Measurements from ENCODE around the gene NOL4.

NOL4 gene

DNA sequence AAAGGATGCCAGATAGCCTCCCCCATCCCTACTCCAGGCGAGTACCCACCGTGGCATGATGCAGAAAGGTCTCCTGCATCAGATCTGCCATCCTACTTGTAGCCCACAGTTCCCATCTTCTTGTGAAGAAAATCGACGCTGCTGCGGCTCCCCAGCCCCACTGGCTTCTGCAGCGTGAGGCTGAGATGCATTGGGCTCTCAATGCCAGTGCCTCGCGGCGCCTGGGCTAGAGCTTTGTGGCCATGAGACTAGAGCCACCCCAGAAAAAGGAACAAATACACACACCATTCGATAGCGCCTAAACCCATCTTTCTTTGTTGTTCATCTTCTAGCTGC lies 2.8 kb downstream of the NOL4 start:
- Histone ChIP-seq H3K27me3 (ENCODE audit: insufficient read depth, poor library complexity, severe bottlenecking) (peaks cover 46% of the 10 kb centered on the region), H3K4me3 (replicated peaks; ENCODE audit: insufficient read depth, low read length) (no peak overlapping the region), H3K27ac (replicated peaks) (no peak overlapping the region)
- TF ChIP-seq, protein P1, sequence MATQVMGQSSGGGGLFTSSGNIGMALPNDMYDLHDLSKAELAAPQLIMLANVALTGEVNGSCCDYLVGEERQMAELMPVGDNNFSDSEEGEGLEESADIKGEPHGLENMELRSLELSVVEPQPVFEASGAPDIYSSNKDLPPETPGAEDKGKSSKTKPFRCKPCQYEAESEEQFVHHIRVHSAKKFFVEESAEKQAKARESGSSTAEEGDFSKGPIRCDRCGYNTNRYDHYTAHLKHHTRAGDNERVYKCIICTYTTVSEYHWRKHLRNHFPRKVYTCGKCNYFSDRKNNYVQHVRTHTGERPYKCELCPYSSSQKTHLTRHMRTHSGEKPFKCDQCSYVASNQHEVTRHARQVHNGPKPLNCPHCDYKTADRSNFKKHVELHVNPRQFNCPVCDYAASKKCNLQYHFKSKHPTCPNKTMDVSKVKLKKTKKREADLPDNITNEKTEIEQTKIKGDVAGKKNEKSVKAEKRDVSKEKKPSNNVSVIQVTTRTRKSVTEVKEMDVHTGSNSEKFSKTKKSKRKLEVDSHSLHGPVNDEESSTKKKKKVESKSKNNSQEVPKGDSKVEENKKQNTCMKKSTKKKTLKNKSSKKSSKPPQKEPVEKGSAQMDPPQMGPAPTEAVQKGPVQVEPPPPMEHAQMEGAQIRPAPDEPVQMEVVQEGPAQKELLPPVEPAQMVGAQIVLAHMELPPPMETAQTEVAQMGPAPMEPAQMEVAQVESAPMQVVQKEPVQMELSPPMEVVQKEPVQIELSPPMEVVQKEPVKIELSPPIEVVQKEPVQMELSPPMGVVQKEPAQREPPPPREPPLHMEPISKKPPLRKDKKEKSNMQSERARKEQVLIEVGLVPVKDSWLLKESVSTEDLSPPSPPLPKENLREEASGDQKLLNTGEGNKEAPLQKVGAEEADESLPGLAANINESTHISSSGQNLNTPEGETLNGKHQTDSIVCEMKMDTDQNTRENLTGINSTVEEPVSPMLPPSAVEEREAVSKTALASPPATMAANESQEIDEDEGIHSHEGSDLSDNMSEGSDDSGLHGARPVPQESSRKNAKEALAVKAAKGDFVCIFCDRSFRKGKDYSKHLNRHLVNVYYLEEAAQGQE (IDR thresholded peaks at IDR 0.05; ENCODE audit: insufficient replicate concordance, low read depth) = no peak
- TF ChIP-seq SPI1 (IDR thresholded peaks at IDR 0.05; ENCODE audit: borderline replicate concordance, low read depth) = no peak
- TF ChIP-seq GABPA (IDR thresholded peaks at IDR 0.05; ENCODE audit: low read depth) = no peak
- no peak for TF ChIP-seq CTCF (IDR thresholded peaks at IDR 0.05; ENCODE audit: insufficient read depth, low read length)
- no peak for TF ChIP-seq POLR2AphosphoS5 (IDR thresholded peaks at IDR 0.05; ENCODE audit: low read depth)
- no peak for DNase-seq (ENCODE audit: low read depth in 1 of 2, low spot score in 1 of 2)

DNA sequence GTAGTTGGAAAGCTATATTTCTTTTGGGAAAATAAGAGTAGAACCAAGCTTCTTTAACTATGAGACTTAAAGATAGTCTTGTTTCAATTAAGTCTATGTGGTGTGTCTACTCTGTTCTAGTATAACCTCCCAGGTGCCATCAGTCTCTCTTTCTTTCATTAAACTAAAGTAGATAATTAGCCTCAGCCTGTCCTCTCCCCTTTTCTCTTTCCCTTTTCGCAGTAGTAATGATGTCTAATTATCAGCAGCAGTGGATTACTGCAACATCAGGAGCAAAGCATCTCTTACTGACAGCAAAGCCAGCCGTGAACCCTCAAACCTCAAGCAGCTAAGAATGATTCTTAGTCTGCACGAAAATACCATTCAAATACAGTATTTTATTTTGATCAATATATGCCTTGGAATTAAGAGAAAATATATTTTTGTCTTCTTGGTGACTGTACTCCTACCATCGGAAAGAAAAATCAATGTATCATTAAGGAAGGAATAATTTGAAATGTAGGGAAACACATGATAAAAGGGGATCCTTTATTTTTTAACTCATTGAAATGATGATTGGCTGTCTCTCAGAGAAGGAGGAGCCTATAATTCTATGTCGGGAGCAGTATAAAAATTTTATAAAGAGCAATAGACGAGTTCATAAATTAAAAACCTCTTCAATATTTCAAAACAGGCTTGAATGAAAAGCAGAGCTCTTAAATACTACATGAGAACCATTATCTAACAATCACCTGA lies 4.5 kb downstream of the NOL4 start:
- DNase-seq (ENCODE audit: low read depth in 1 of 2, low spot score in 1 of 2) = no peak
- Histone ChIP-seq H3K27me3 (ENCODE audit: insufficient read depth, poor library complexity, severe bottlenecking) (peaks cover 37% of the 10 kb centered on the region), H3K4me3 (replicated peaks; ENCODE audit: insufficient read depth, low read length) (no peak overlapping the region), H3K27ac (replicated peaks) (no peak overlapping the region)
- no peak for TF ChIP-seq GABPA (IDR thresholded peaks at IDR 0.05; ENCODE audit: low read depth)
- no peak for TF ChIP-seq CTCF (IDR thresholded peaks at IDR 0.05; ENCODE audit: insufficient read depth, low read length)
- no peak for TF ChIP-seq POLR2AphosphoS5 (IDR thresholded peaks at IDR 0.05; ENCODE audit: low read depth)
- TF ChIP-seq SPI1 (IDR thresholded peaks at IDR 0.05; ENCODE audit: borderline replicate concordance, low read depth) = no peak

DNA sequence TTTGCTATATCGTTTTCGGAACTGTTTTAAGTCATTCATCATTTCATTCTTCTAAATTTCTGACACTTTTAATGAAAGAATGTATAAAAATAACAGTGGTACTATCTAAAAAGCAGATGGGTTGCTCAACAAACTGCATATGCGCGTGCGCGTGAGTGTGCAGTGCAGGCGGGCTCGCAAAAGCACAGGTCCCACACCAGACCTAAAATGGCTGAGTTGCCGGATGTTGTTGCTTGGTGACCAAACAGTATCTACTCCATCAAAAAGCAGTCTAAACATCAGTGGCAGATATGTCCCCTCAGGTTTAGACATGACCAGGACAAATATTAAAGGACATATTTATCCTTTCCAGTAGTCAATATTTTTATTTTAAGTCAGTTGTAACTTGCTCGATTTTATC lies 5.1 kb downstream of the NOL4 start:
- H3K27ac ChIP-seq (replicated peaks) = no peak overlapping the region
- no peak overlapping the region for H3K4me3 ChIP-seq (replicated peaks; ENCODE audit: insufficient read depth, low read length)
- peaks cover 35% of the 10 kb centered on the region for H3K27me3 ChIP-seq (ENCODE audit: insufficient read depth, poor library complexity, severe bottlenecking)
- no peak for DNase-seq (ENCODE audit: low read depth in 1 of 2, low spot score in 1 of 2)
- TF ChIP-seq, protein P1 (IDR thresholded peaks at IDR 0.05; ENCODE audit: insufficient replicate concordance, low read depth) = no peak
- no peak for TF ChIP-seq POLR2AphosphoS5 (IDR thresholded peaks at IDR 0.05; ENCODE audit: low read depth)
- TF ChIP-seq GABPA (IDR thresholded peaks at IDR 0.05; ENCODE audit: low read depth) = no peak
- TF ChIP-seq SPI1 (IDR thresholded peaks at IDR 0.05; ENCODE audit: borderline replicate concordance, low read depth) = no peak
- TF ChIP-seq CTCF (IDR thresholded peaks at IDR 0.05; ENCODE audit: insufficient read depth, low read length) = no peak

DNA sequence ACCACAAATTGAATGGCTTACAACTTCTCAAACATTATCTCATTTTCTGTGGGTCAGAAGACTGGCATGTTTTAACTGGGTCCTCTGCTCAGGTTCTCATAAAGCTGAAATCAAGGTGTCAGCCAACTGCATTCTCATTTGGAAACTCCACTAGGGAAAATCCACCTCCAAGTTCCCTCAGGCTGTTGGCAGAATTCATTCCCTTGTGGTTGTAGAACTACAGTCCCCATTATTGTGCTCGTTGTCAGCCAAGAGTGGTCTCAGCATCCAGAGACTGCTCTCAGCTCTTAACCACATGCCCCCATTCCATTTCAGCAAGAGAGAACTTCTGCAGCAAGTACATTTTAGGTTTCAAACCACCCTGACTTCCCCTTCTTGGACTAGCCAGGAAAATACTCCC lies 12.2 kb downstream of the NOL4 start:
- DNase-seq (ENCODE audit: low read depth in 1 of 2, low spot score in 1 of 2) = no peak
- TF ChIP-seq GABPA (IDR thresholded peaks at IDR 0.05; ENCODE audit: low read depth) (no peak), CTCF (IDR thresholded peaks at IDR 0.05; ENCODE audit: insufficient read depth, low read length) (no peak), SPI1 (IDR thresholded peaks at IDR 0.05; ENCODE audit: borderline replicate concordance, low read depth) (no peak), POLR2AphosphoS5 (IDR thresholded peaks at IDR 0.05; ENCODE audit: low read depth) (no peak)
- TF ChIP-seq, protein P1 (IDR thresholded peaks at IDR 0.05; ENCODE audit: insufficient replicate concordance, low read depth) = no peak
- no peaks in the 10 kb centered on the region for H3K27me3 ChIP-seq (ENCODE audit: insufficient read depth, poor library complexity, severe bottlenecking)
- no peak overlapping the region for H3K27ac ChIP-seq (replicated peaks)
- H3K4me3 ChIP-seq (replicated peaks; ENCODE audit: insufficient read depth, low read length) = no peak overlapping the region
